ENCODE measurements around the gene ZNF287. TPM values are rescaled to one million over a fixed set of nuclear protein-coding genes. Genes with fewer than 3 reads are reported as not detected.
"Not testable (repeated sequence)": the region's sequence is repeated elsewhere in the genome, so short reads cannot be mapped to it uniquely, and the experiment has no call there.

ZNF287 gene
- total RNA-seq, 2 donors from 2014 or later = 2.6 to 5.9 TPM

DNA sequence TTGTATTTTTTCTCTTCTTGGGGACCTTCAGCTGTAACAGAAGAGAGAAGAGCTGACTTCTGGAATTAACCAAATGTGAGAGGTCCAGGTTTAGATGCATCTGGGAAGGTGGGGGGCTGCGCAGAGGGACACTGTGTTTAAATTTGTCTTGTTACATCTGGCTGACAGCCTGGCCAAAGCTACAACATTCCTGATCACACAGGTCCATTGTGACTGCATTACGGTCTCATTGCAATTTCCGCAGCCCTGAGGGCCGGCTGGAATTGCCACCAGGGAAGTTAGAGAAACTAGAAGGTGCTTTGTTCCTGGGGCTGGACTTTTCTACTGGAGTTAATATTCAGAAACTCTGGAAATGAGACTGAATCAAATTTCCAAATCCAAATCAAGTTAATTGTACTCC lies 39.1 kb downstream of the ZNF287 start:
- H3K9me3 ChIP-seq = no peaks in the 10 kb centered on the region
- ATAC-seq (ENCODE audit: insufficient number of reproducible peaks, low FRiP score, low read depth) = no peak
- TF ChIP-seq CTCF (IDR thresholded peaks at IDR 0.05) = no peak

GRCh38 chr17:16527298-16527697 lies 41.7 kb downstream of the ZNF287 start:
- no peak for ATAC-seq (ENCODE audit: insufficient number of reproducible peaks, low FRiP score, low read depth)
- no peaks in the 10 kb centered on the region for H3K9me3 ChIP-seq
- TF ChIP-seq CTCF (IDR thresholded peaks at IDR 0.05) = no peak

More for the DNA sequence above, 39.1 kb downstream of the ZNF287 start:
- DNase-seq (ENCODE audit: low spot score) = no peak
- Histone ChIP-seq H3K36me3 (no peaks in the 10 kb centered on the region), H3K27ac (no peak overlapping the region), H3K27me3 (replicated peaks; ENCODE audit: insufficient read depth) (no peaks in the 10 kb centered on the region), H3K4me1 (ENCODE audit: control insufficient read depth in 1 of 2, low read depth in 2 of 2) (peaks cover 0 to 6% of the 10 kb centered on the region in 2 donors), H3K4me3 (no peak overlapping the region)

DNA sequence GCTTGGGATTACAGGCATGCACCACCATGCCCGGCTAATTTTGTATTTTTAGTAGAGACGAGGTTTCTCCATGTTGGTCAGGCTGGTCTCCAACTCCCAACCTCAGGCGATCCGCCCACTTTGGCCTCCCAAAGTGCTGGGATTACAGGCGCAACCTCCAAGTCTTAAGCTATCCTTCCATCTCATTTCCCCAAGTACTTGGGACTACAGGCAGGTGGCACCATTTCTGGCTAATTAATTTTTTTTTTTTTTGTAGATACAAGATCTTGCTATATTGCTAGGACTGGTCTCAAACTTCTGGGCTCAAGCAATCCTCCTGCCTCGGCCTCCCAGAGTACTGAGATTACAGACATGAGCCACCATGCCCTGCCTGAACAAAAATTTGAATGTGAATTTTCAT lies 43.4 kb downstream of the ZNF287 start:
- peaks cover 0 to 14% of the 10 kb centered on the region in 2 donors for H3K4me1 ChIP-seq (ENCODE audit: control insufficient read depth in 1 of 2, low read depth in 2 of 2)
- not testable (repeated sequence) for ATAC-seq (ENCODE audit: insufficient number of reproducible peaks, low FRiP score, low read depth); H3K9me3 ChIP-seq; H3K36me3 ChIP-seq; H3K27me3 ChIP-seq (replicated peaks; ENCODE audit: insufficient read depth); DNase-seq (ENCODE audit: low spot score); H3K27ac ChIP-seq; H3K4me3 ChIP-seq

More at GRCh38 chr17:16527298-16527697, 41.7 kb downstream of the ZNF287 start:
- H3K4me3 ChIP-seq = no peak overlapping the region
- H3K27ac ChIP-seq = no peak overlapping the region
- no peaks in the 10 kb centered on the region for H3K27me3 ChIP-seq (replicated peaks; ENCODE audit: insufficient read depth)
- no peaks in the 10 kb centered on the region for H3K36me3 ChIP-seq
- peaks cover 0 to 14% of the 10 kb centered on the region in 2 donors for H3K4me1 ChIP-seq (ENCODE audit: control insufficient read depth in 1 of 2, low read depth in 2 of 2)
- DNase-seq (ENCODE audit: low spot score) = no peak

DNA sequence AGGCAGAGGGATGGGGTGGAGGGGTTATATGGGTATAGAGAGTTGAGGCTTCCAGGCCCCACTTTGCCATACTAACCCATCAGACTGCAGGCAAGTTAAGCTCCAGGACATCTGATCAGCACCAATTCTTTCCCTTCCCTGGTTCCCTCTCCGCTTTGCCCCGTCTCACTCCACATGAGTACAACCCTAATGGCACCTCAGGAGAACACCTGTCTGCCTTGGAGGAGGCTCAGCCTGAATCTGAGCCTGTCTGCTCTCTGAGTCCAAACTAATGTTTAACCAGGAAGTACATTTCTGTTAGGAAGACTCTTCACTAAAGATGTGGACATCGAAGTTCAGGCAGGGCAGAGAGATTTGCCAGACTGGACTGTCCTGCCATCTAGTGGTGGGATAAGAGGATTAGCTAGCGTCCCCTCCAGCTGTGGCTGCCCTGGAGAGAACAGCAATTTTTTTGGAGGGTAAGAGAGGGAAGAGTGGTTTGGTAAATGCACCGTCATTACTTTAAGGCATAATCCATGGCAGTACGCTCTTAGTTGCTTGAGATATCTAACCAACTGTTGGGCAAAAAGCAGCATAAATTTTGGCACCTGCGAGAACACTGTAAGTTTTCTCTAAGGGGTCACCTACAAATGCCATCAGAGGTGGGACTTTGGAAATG lies 47.8 kb downstream of the ZNF287 start:
- ATAC-seq (ENCODE audit: insufficient number of reproducible peaks, low FRiP score, low read depth) (no peak), DNase-seq (ENCODE audit: low spot score) (no peak)
- no peak overlapping the region for H3K4me3 ChIP-seq
- no peaks in the 10 kb centered on the region for H3K9me3 ChIP-seq
- H3K27ac ChIP-seq = no peak overlapping the region
- peaks cover 2 to 24% of the 10 kb centered on the region in 2 donors for H3K4me1 ChIP-seq (ENCODE audit: control insufficient read depth in 1 of 2, low read depth in 2 of 2)
- peak; percentile 83 for TF ChIP-seq CTCF (IDR thresholded peaks at IDR 0.05)
- no peaks in the 10 kb centered on the region for H3K27me3 ChIP-seq (replicated peaks; ENCODE audit: insufficient read depth)
- no peaks in the 10 kb centered on the region for H3K36me3 ChIP-seq

DNA sequence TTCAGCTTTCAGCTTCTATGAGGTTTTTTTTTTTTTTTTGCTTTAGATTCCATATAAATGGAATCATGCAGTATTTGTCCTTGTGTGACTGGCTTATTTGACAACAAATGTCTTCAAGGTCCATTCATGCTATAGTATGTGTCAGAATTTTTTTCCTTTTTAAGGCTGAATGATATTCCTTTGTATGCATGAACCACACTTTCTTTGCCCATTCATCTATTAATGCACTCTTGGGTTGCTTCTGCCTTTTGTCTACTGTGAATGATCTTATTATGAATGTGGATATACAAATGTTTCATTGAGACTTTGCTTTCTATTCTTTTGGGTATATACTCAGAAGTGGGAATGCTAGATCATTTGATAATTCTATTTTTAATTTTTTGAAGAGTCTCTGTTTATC lies 50.0 kb downstream of the ZNF287 start:
- Histone ChIP-seq H3K4me3 (no peak overlapping the region), H3K9me3 (no peaks in the 10 kb centered on the region), H3K36me3 (no peaks in the 10 kb centered on the region), H3K27ac (no peak overlapping the region), H3K4me1 (ENCODE audit: control insufficient read depth in 1 of 2, low read depth in 2 of 2) (peaks cover 2 to 12% of the 10 kb centered on the region in 2 donors), H3K27me3 (replicated peaks; ENCODE audit: insufficient read depth) (no peaks in the 10 kb centered on the region)
- no peak for TF ChIP-seq CTCF (IDR thresholded peaks at IDR 0.05)
- ATAC-seq (ENCODE audit: insufficient number of reproducible peaks, low FRiP score, low read depth) (no peak), DNase-seq (ENCODE audit: low spot score) (no peak)

DNA sequence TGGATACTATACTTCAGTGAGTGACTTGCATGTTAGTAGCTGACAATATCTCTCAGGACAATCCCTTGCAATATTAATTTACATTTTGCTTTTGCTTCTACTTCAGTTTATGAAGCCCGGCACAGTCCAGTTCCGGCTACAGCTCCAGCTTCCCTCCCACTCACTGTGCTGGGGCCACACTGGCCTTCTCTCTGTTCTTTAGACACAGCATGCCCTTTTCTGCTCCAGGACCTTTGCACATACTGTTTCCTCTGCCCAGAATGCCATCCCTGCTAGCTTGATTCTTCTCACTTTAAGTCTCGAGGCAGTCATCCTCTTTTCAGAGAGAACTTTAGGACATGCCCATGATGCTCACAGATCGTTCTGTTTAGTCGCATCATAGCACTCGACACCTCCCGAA lies 51.5 kb downstream of the ZNF287 start:
- Histone ChIP-seq H3K4me1 (ENCODE audit: control insufficient read depth in 1 of 2, low read depth in 2 of 2) (peaks cover 2 to 12% of the 10 kb centered on the region in 2 donors), H3K36me3 (no peaks in the 10 kb centered on the region), H3K27ac (no peak overlapping the region), H3K4me3 (no peak overlapping the region), H3K27me3 (replicated peaks; ENCODE audit: insufficient read depth) (no peaks in the 10 kb centered on the region), H3K9me3 (no peaks in the 10 kb centered on the region)
- TF ChIP-seq CTCF (IDR thresholded peaks at IDR 0.05) = no peak
- no peak for ATAC-seq (ENCODE audit: insufficient number of reproducible peaks, low FRiP score, low read depth)
- no peak for DNase-seq (ENCODE audit: low spot score)

All from thoracic aorta (tissue), 2 donors.